Tibial artery (tissue), 4 donors: ENCODE data around the gene SNAPC5.

Experiments used
- DNase-seq, 2 donors: peaks; one replicate each; pipeline ENCODE4 v3.0.0-alpha.2; 2019
- H3K27ac ChIP-seq, 2 donors: fragments of 200-600 bp; sonication (generic) in 1 of 2; 1 replicate in 1 of 2; 2 replicates in 1 of 2; pipeline ENCODE4 v1.5.1; 2018 to 2019; ENCODE audit warnings: mild to moderate bottlenecking in 1 of 2
- H3K27me3 ChIP-seq, 2 donors: fragments of 200-600 bp; sonication (generic) in 1 of 2; one replicate each; pipeline versions ENCODE4 v1.5.1 to v1.6.0; 2016 to 2019
- H3K36me3 ChIP-seq, 3 donors: fragments of 200-600 bp; sonication (generic) in 2 of 3; one replicate each; pipeline ENCODE4 v1.5.1; 2016 to 2019; ENCODE audit warnings: mild to moderate bottlenecking in 2 of 3
- H3K4me1 ChIP-seq, 4 donors: fragments of 200-600 bp; sonication (generic) in 2 of 4; 1 replicate in 3 of 4; 2 replicates in 1 of 4; pipeline ENCODE4 v1.5.1; 2016 to 2019
- H3K4me3 ChIP-seq, 2 donors: fragments of 200-600 bp; sonication (generic) in 1 of 2; 1 replicate in 1 of 2; 2 replicates in 1 of 2; pipeline ENCODE4 v1.5.1; 2018 to 2019; ENCODE audit warnings: mild to moderate bottlenecking in 2 of 2
- H3K9me3 ChIP-seq, 3 donors: fragments of 200-600 bp; sonication (generic) in 1 of 3; one replicate each; pipeline ENCODE4 v1.5.1; 2016 to 2019
- intact Hi-C: fragments of 100-400 bp; cut with DNase I; formaldehyde crosslinking; loops from one replicate; pipeline ENCODE4 v1.15.0; 2023; ENCODE audit warnings: low total_unique reads
- TF ChIP-seq, protein P1 (sequence below), 2 experiments: fragments of 200-600 bp in 1 of 2; fragments of 450-650 bp in 1 of 2; IDR thresholded peaks; one replicate each; pipeline ENCODE4 v1.5.1; 2017 to 2019; ENCODE audit warnings: antibody characterized with exemption in 2 of 2, mild to moderate bottlenecking in 1 of 2, moderate library complexity in 1 of 2

The SNAPC5 gene

DNA sequence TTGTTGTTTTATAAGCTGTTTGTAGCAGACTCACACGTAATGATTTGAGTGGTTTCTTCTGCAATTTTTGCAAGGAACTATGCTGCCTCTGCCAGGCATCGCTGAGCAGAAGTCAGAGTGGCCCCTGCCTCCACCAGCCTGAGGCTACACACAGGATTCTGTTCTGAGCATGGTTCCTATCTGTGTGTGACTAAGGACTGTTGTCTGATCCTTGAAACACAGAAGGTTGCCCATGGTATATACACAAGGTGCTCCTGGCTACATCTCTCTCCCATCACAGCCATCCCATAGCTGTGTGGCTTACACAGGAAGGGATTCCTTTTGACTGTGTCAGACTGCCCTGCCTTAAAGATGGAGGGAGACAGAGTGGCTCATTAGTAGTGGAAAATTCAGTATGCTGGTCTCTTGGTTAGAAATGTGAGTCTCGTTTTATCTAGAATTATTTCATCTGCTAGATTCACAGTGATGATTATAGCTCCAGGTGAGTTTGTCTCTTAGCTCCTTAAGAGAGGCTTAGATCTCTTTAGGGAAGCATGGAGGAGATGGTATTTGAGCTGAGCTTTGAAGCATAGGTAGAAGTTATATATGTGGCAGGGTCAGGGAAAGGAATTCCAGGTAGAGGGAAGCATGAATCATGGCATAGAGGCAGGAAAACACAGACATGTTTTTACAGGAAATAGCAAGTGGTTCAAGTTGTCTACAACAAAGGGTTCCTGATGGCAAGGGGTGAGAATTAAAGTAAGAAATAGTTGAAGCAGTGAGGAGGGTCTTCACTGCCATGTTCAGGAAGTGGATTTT is 37.5 kb downstream of the SNAPC5 start:
- H3K27me3 ChIP-seq, result no peaks in the 10 kb centered on the region
- no peaks in the 10 kb centered on the region for H3K4me1 ChIP-seq
- intact Hi-C loops, result loop anchor here (2.0 kb wide), 1 partner anchor 59 kb away; no protein-coding TSS in a partner anchor
- H3K27ac ChIP-seq, result no peak overlapping the region
- H3K36me3 ChIP-seq, result no peaks in the 10 kb centered on the region
- TF ChIP-seq, protein P1, sequence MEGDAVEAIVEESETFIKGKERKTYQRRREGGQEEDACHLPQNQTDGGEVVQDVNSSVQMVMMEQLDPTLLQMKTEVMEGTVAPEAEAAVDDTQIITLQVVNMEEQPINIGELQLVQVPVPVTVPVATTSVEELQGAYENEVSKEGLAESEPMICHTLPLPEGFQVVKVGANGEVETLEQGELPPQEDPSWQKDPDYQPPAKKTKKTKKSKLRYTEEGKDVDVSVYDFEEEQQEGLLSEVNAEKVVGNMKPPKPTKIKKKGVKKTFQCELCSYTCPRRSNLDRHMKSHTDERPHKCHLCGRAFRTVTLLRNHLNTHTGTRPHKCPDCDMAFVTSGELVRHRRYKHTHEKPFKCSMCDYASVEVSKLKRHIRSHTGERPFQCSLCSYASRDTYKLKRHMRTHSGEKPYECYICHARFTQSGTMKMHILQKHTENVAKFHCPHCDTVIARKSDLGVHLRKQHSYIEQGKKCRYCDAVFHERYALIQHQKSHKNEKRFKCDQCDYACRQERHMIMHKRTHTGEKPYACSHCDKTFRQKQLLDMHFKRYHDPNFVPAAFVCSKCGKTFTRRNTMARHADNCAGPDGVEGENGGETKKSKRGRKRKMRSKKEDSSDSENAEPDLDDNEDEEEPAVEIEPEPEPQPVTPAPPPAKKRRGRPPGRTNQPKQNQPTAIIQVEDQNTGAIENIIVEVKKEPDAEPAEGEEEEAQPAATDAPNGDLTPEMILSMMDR (IDR thresholded peaks at IDR 0.05), result no peak
- no peak overlapping the region for H3K4me3 ChIP-seq
- H3K9me3 ChIP-seq, result no peaks in the 10 kb centered on the region
- no peak for DNase-seq

DNA sequence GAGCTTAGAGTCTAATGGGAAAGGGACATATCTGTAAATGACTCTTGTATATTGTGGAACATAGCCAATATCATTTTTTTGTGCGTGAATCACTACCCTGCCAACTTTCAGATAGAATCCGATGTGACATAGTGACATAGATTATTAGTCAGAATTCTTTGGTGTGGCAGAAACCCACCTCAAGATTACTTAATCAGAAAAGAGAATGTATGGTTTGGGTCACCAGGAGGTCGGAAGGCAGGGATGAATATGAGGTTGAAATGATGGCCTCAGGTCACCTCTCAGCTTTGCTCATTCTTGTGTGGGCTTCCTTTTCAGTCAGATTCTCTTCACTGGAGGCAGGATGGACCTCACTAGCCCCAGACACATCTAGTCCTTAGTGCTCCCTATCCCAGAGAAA is 41.4 kb downstream of the SNAPC5 start:
- Histone ChIP-seq H3K4me3 (no peak overlapping the region), H3K4me1 (peaks cover 0 to 4% (median 0%) of the 10 kb centered on the region in 4 donors), H3K27ac (no peak overlapping the region), H3K9me3 (no peaks in the 10 kb centered on the region), H3K36me3 (no peaks in the 10 kb centered on the region), H3K27me3 (no peaks in the 10 kb centered on the region)
- intact Hi-C loops, result no loop called here
- no peak for DNase-seq
- TF ChIP-seq, protein P1 (IDR thresholded peaks at IDR 0.05), result no peak

DNA sequence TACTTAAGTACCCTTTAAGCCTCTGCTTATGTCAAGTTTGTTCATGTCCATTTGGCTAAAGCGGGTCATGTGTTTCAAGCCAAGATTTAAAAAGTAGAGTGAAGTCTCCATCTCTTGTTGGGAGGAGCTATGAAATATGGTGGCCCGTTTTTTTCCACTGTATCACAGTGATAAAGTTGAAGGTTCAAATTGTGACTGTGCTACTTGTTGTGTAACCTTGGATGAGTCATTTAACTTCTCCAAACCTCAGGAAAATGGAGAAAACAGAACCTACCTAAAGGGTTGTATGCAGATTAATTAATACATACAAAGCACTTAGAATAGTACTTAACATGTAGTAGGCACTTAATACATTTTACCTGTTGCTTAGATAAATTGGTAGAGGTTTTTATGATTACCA is 43.4 kb downstream of the SNAPC5 start:
- Histone ChIP-seq H3K27me3 (no peaks in the 10 kb centered on the region), H3K4me3 (no peak overlapping the region), H3K9me3 (no peaks in the 10 kb centered on the region), H3K27ac (no peak overlapping the region), H3K4me1 (peaks cover 0 to 4% (median 0%) of the 10 kb centered on the region in 4 donors), H3K36me3 (peaks cover 0 to 6% (median 0%) of the 10 kb centered on the region in 3 donors)
- no peak for DNase-seq
- TF ChIP-seq, protein P1 (IDR thresholded peaks at IDR 0.05), result no peak
- intact Hi-C loops, result no loop called here

DNA sequence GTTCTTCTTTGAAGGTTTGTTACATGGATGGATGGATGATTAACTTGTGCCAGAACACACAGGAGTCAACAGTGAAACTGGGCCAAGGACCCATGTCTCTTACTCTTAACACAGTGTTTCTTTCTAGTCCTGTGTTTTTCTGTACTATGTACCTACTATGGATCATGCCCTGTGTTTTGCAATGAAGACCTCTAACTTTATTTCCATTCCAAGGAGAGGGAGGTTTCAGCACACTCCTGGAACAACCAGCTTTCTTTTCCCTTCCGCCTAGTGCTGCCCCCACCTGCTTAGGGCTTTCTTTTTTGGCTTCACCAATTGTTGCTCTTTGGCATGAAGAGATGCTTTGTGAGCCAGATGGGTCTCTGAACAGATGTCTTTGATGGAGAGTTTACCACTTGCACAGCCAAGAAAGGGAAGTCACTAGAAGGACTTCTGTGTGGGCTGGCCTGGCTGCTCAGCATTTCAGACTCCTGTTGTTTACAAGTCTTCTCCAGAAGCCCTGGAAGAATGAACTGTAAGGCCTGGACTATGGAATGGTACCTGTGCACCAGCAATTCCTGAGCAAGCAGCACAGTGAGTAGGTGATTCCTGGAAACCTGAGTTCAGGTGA is 44.5 kb downstream of the SNAPC5 start:
- TF ChIP-seq, protein P1 (IDR thresholded peaks at IDR 0.05), result no peak
- H3K9me3 ChIP-seq, result no peaks in the 10 kb centered on the region
- intact Hi-C loops, result no loop called here
- H3K4me1 ChIP-seq, result peaks cover 0 to 4% (median 0%) of the 10 kb centered on the region in 4 donors
- H3K27ac ChIP-seq, result no peak overlapping the region
- H3K4me3 ChIP-seq, result no peak overlapping the region
- DNase-seq, result no peak
- no peaks in the 10 kb centered on the region for H3K27me3 ChIP-seq
- H3K36me3 ChIP-seq, result peaks cover 0 to 15% (median 2%) of the 10 kb centered on the region in 3 donors

DNA sequence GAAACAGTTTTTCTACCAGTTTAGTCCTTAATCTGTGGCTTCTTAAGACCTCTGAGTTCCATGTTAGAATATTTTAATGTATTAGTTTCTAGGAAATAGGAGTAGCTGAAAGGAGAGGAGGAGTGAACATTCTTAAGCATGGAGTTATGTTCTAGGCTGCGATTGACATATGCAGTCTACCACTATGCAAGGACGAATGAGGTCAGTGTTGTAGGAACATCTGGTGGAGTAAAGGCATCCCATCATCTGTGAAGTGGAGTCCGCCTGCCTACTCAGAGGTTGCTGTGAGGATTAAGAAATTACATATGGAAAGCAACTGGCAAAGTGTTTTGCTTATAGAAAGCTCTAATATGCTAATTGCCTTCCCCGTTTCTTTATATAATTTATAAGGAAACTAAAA is 45.1 kb downstream of the SNAPC5 start:
- no peaks in the 10 kb centered on the region for H3K27me3 ChIP-seq
- peaks cover 0 to 15% (median 9%) of the 10 kb centered on the region in 3 donors for H3K36me3 ChIP-seq
- no peak overlapping the region for H3K4me3 ChIP-seq
- TF ChIP-seq, protein P1 (IDR thresholded peaks at IDR 0.05), result no peak
- H3K4me1 ChIP-seq, result peaks cover 0 to 4% (median 0%) of the 10 kb centered on the region in 4 donors
- H3K9me3 ChIP-seq, result no peaks in the 10 kb centered on the region
- no peak for DNase-seq
- intact Hi-C loops, result no loop called here
- no peak overlapping the region for H3K27ac ChIP-seq
